Keratinocyte (primary cell): Measurements from ENCODE around the gene CEBPZ.
"Not testable (repeated sequence)": the region's sequence is repeated elsewhere in the genome, so short reads cannot be mapped to it uniquely, and the experiment has no call there.

Source experiments
- EZH2 ChIP-seq: IDR thresholded peaks from one replicate; pipeline ENCODE4 v1.6.1; 2012; ENCODE audit warnings: inconsistent platforms, mild to moderate bottlenecking, low read length, moderate library complexity
- TF ChIP-seq, protein P1 (sequence below), 3 experiments: IDR thresholded peaks in 1 of 3; conservative IDR thresholded peaks in 1 of 3; optimal IDR thresholded peaks in 1 of 3; 2 replicates in 2 of 3; 3 replicates in 1 of 3; pipeline versions ENCODE3 to v1.5.1; 2011; ENCODE audit warnings: low read length in 3 of 3, mild to moderate bottlenecking in 3 of 3, moderate library complexity in 2 of 3, control low read depth in 1 of 3, inconsistent platforms in 1 of 3; ENCODE audit not compliant: insufficient read depth in 2 of 3; ENCODE audit errors: extremely low read depth in 1 of 3

DNA sequence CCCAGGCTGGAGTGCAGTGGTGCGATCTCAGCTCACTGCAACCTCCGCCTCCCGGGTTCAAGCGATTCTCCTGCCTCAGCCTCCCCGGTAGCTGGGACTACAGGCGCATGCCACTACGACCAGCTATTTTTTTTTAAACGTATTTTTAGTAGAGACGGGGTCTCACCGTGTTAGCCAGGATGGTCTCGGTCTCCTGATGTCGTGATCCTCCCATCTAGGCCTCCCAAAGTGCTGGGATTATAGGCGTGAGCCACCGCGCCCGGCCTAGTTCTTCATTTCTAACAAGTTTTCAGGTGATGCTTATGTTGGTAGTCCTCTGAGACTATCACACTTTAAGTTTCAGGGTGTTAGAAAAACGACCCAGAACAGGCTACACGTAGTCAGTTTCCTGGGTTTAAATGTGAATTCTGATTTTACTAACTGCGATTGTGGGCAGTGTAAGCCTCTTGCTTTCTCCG is 35.5 kb downstream of the CEBPZ start:
- TF ChIP-seq, protein P1, sequence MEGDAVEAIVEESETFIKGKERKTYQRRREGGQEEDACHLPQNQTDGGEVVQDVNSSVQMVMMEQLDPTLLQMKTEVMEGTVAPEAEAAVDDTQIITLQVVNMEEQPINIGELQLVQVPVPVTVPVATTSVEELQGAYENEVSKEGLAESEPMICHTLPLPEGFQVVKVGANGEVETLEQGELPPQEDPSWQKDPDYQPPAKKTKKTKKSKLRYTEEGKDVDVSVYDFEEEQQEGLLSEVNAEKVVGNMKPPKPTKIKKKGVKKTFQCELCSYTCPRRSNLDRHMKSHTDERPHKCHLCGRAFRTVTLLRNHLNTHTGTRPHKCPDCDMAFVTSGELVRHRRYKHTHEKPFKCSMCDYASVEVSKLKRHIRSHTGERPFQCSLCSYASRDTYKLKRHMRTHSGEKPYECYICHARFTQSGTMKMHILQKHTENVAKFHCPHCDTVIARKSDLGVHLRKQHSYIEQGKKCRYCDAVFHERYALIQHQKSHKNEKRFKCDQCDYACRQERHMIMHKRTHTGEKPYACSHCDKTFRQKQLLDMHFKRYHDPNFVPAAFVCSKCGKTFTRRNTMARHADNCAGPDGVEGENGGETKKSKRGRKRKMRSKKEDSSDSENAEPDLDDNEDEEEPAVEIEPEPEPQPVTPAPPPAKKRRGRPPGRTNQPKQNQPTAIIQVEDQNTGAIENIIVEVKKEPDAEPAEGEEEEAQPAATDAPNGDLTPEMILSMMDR (optimal IDR thresholded peaks at IDR 0.05 in 1 of 3, IDR thresholded peaks at IDR 0.05 in 1 of 3, conservative IDR thresholded peaks at IDR 0.05 in 1 of 3; ENCODE audit: extremely low read depth in 1 of 3, insufficient read depth in 2 of 3, low read length in 3 of 3): not testable (repeated sequence)
- not testable (repeated sequence) for TF ChIP-seq EZH2
